Coronary artery (tissue), 2 donors: ENCODE measurements around the gene GSKIP.

Source experiments
- DNase-seq: peaks from one replicate; pipeline ENCODE4 v3.0.0-alpha.2; 2017; ENCODE audit warnings: low spot score
- H3K27ac ChIP-seq, 2 donors: fragments of 200-600 bp; sonication (generic); one replicate each; pipeline ENCODE4 v1.5.1; 2016 to 2019
- H3K4me3 ChIP-seq: fragments of 200-600 bp; sonication (generic); 2 replicates; pipeline ENCODE4 v1.5.1; 2016; ENCODE audit warnings: mild to moderate bottlenecking, moderate library complexity
- CTCF ChIP-seq: fragments of 200-600 bp; sonication (generic); IDR thresholded peaks from one replicate; pipeline ENCODE4 v1.5.1; 2019; ENCODE audit warnings: antibody characterized with exemption

Gene GSKIP

GRCh38 chr14:96400495-96400894 lies 37.2 kb downstream of the GSKIP start:
- H3K27ac ChIP-seq = no peak overlapping the region
- H3K4me3 ChIP-seq = no peak overlapping the region
- no peak for TF ChIP-seq CTCF
- DNase-seq = no peak

- no peak for TF ChIP-seq CTCF
- H3K27ac ChIP-seq = no peak overlapping the region
- H3K4me3 ChIP-seq = no peak overlapping the region
- DNase-seq = no peak
Observed at GRCh38 chr14:96403409-96403808, 40.1 kb downstream of the GSKIP start.

GRCh38 chr14:96405677-96406076 lies 42.4 kb downstream of the GSKIP start:
- DNase-seq = no peak
- H3K27ac ChIP-seq = no peak overlapping the region
- no peak overlapping the region for H3K4me3 ChIP-seq
- TF ChIP-seq CTCF = no peak

GRCh38 chr14:96407935-96408570 lies 44.7 kb downstream of the GSKIP start:
- no peak for TF ChIP-seq CTCF
- no peak for DNase-seq
- Histone ChIP-seq H3K4me3 (no peak overlapping the region), H3K27ac (no peak overlapping the region)

- no peak overlapping the region for H3K27ac ChIP-seq
- no peak overlapping the region for H3K4me3 ChIP-seq
- no peak for TF ChIP-seq CTCF
- no peak for DNase-seq
Observed at GRCh38 chr14:96408608-96409007, 45.3 kb downstream of the GSKIP start.

GRCh38 chr14:96409701-96410100 lies 46.4 kb downstream of the GSKIP start:
- DNase-seq = no peak
- no peak for TF ChIP-seq CTCF
- Histone ChIP-seq H3K4me3 (no peak overlapping the region), H3K27ac (no peak overlapping the region)

- no peak overlapping the region for H3K27ac ChIP-seq
- no peak overlapping the region for H3K4me3 ChIP-seq
- TF ChIP-seq CTCF = no peak
- no peak for DNase-seq
Observed at GRCh38 chr14:96410119-96410518, 46.8 kb downstream of the GSKIP start.
